Activated B cell treated with CpG ODN at 0.5 μM for 24 hours (primary cell): Measurements from ENCODE around the gene BMP2K. TPM values are rescaled to one million over a fixed set of nuclear protein-coding genes. Genes with fewer than 3 reads are reported as not detected.

ENCODE experiments used
- ATAC-seq: fragments of 200-7000 bp; cut with Tn5 transposase; one replicate; pipeline ENCODE4 v1.10.0; 2021; ENCODE audit warnings: low read depth, mild to moderate bottlenecking, moderate library complexity
- CTCF ChIA-PET: fragments of 350-600 bp; sonication (Branson Sonifier 250); formaldehyde crosslinking; loops from one replicate; lab custom pipeline; 2021; ENCODE audit warnings: antibody characterized with exemption; lab: Charles Lee
- POLR2A ChIA-PET: fragments of 350-600 bp; sonication (Branson Sonifier 250); formaldehyde crosslinking; loops from one replicate; lab custom pipeline; 2021; ENCODE audit warnings: antibody characterized with exemption; lab: Charles Lee
- DNase-seq: peaks from one replicate; pipeline ENCODE4 v3.0.0; 2022
- H3K27ac Mint-ChIP-seq: one replicate; pipeline ENCODE4 v1.8.0; 2020; ENCODE audit warnings: mixed read lengths
- H3K27me3 Mint-ChIP-seq: one replicate; pipeline ENCODE4 v1.8.0; 2021; ENCODE audit warnings: mixed read lengths
- H3K36me3 Mint-ChIP-seq: one replicate; pipeline ENCODE4 v1.8.0; 2021; ENCODE audit warnings: low read depth, mixed read lengths
- H3K4me1 Mint-ChIP-seq: one replicate; pipeline ENCODE4 v1.8.0; 2021; ENCODE audit warnings: mixed read lengths
- H3K4me3 Mint-ChIP-seq: one replicate; pipeline ENCODE4 v1.8.0; 2020; ENCODE audit warnings: mild to moderate bottlenecking, mixed read lengths
- H3K9me3 Mint-ChIP-seq: one replicate; pipeline ENCODE4 v1.8.0; 2020; ENCODE audit warnings: mixed read lengths
- intact Hi-C: fragments of 100-400 bp; cut with micrococcal nuclease; formaldehyde crosslinking; loops from one replicate; pipeline ENCODE4 v1.15.1; 2024
- total RNA-seq: library from RNA; stranded (reverse); gene quantifications from 2 replicates; pipeline ENCODE4 v1.2.3, GENCODE V29; 2022
- TF ChIP-seq, protein P1 (sequence below): fragments of 200-600 bp; IDR thresholded peaks from one replicate; pipeline ENCODE4 v1.8.0; 2022; ENCODE audit warnings: antibody characterized with exemption, mild to moderate bottlenecking

The BMP2K gene
- total RNA-seq, 1 donor from 2014 or later: 135 TPM

DNA sequence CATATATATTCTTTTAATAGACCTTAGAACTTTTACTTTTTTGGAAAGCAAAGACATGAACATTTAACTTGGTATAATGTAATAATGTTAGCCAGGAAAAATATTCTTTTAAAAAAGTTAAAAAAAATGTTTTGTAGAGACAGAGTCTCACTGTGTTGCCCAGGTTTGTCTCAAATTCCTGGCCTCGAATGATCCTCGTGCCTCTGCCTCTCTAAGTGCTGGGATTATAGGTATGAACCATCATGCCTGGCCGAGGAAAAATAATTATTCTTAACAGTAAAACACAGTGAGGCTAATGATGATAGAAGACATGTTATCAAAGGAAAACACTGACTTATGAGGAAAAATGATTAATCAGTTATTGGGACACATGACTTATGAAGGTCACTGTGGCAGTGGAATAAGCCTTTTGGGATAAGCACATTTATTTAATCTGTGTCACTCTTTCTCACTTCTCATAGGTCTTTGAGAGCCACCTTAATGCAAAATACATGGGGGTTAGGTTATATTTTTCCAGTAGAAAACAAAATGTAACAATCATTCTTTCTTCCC is 6.0 kb upstream of the BMP2K start:
- Mint-ChIP-seq H3K27ac (no peak overlapping the region), H3K4me1 (peaks cover 45% of the 10 kb centered on the region), H3K27me3 (no peaks in the 10 kb centered on the region), H3K4me3 (no peak overlapping the region), H3K9me3 (no peaks in the 10 kb centered on the region), H3K36me3 (peaks cover under 1% of the 10 kb centered on the region)
- TF ChIP-seq, protein P1, sequence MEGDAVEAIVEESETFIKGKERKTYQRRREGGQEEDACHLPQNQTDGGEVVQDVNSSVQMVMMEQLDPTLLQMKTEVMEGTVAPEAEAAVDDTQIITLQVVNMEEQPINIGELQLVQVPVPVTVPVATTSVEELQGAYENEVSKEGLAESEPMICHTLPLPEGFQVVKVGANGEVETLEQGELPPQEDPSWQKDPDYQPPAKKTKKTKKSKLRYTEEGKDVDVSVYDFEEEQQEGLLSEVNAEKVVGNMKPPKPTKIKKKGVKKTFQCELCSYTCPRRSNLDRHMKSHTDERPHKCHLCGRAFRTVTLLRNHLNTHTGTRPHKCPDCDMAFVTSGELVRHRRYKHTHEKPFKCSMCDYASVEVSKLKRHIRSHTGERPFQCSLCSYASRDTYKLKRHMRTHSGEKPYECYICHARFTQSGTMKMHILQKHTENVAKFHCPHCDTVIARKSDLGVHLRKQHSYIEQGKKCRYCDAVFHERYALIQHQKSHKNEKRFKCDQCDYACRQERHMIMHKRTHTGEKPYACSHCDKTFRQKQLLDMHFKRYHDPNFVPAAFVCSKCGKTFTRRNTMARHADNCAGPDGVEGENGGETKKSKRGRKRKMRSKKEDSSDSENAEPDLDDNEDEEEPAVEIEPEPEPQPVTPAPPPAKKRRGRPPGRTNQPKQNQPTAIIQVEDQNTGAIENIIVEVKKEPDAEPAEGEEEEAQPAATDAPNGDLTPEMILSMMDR: no peak
- intact Hi-C loops: loop anchor here (10.0 kb wide), 1 partner anchor 1305 kb away; the partner anchor contains the start of gene ANTXR2
- ATAC-seq (no peak), DNase-seq (no peak)
- POLR2A ChIA-PET: interaction anchor here (0.6 to 1.2 kb wide), 3 partner anchors 14 to 21 kb away, joined by 3 to 6 read pairs (median 5); no protein-coding TSS in a partner anchor
- CTCF ChIA-PET: interaction anchor here (1.8 kb wide), 1 partner anchor 126 kb away, joined by 6 read pairs; no protein-coding TSS in a partner anchor

DNA sequence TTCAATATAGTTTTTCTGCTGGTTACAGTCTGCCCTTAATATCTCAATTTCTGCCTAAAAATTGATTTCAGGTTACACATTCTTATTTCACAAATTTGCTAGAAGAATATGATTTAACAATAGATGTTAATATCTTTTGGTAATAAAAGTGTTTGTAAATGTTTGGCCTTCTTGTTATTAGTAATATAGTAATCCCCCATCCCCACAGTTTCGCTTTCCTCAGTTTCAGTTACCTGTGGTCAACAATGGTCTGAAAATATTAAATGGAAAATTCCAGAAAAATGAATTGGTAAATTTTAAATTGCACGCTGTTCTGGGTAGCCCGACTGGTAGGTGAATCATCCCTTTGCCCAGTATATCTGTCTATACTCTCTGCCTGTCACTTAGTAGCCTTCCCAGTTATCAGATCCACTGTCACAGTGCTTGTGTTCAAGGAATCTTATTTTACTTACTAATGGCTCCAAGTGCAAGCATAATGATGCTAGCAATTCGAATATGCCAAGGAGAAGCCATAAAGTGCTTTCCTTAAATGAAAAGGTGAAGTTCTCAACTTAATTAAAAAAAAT is 3.5 kb upstream of the BMP2K start:
- ATAC-seq (no peak), DNase-seq (no peak)
- TF ChIP-seq, protein P1: no peak
- ChIA-PET CTCF (no interaction called here), POLR2A (no interaction called here)
- intact Hi-C loops: loop anchor here (10.0 kb wide), 1 partner anchor 1302 kb away; the partner anchor contains the start of gene ANTXR2
- Mint-ChIP-seq H3K4me1 (peaks cover 28% of the 10 kb centered on the region), H3K4me3 (no peak overlapping the region), H3K9me3 (no peaks in the 10 kb centered on the region), H3K27ac (no peak overlapping the region), H3K27me3 (no peaks in the 10 kb centered on the region), H3K36me3 (peaks cover 9% of the 10 kb centered on the region)

DNA sequence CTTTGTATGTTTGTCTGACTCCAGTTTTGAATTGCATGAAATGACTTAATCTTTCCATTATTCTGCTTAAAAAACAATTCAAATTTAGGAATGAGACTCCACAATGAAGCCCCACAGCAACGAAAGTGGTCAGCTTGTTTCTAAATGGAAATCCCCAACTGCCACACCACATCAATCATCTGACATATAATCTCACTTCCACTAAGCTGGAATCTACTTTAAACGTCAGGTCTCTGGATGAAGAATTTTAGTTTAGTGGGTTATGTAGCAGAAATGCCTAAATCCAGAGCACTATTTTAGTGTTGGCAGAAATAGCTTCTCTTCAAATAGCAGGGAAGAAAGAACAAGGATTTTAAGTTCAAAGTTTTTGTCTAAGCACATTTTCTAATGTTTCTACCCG is 1.7 kb upstream of the BMP2K start:
- peaks cover 11% of the 10 kb centered on the region for H3K36me3 Mint-ChIP-seq
- intact Hi-C loops: loop anchor here (2.0 to 10.0 kb wide), 2 partner anchors 956 to 1300 kb away; partner anchors contain the start of genes ANTXR2 and CNOT6L
- no peaks in the 10 kb centered on the region for H3K9me3 Mint-ChIP-seq
- H3K4me1 Mint-ChIP-seq: peaks cover 22% of the 10 kb centered on the region
- peak overlapping the region; percentile 99 for H3K27ac Mint-ChIP-seq
- no peaks in the 10 kb centered on the region for H3K27me3 Mint-ChIP-seq
- ChIA-PET CTCF (interaction anchor here (0.5 to 2.0 kb wide), 3 partner anchors 95 to 161 kb away, joined by 3 to 8 read pairs (median 5); no protein-coding TSS in a partner anchor), POLR2A (interaction anchor here (0.7 to 7.6 kb wide), 9 partner anchors 8 to 161 kb away, joined by 3 to 102 read pairs (median 4); no protein-coding TSS in a partner anchor)
- DNase-seq: no peak
- TF ChIP-seq, protein P1: no peak
- peak overlapping the region; percentile 97 for H3K4me3 Mint-ChIP-seq
- no peak for ATAC-seq

DNA sequence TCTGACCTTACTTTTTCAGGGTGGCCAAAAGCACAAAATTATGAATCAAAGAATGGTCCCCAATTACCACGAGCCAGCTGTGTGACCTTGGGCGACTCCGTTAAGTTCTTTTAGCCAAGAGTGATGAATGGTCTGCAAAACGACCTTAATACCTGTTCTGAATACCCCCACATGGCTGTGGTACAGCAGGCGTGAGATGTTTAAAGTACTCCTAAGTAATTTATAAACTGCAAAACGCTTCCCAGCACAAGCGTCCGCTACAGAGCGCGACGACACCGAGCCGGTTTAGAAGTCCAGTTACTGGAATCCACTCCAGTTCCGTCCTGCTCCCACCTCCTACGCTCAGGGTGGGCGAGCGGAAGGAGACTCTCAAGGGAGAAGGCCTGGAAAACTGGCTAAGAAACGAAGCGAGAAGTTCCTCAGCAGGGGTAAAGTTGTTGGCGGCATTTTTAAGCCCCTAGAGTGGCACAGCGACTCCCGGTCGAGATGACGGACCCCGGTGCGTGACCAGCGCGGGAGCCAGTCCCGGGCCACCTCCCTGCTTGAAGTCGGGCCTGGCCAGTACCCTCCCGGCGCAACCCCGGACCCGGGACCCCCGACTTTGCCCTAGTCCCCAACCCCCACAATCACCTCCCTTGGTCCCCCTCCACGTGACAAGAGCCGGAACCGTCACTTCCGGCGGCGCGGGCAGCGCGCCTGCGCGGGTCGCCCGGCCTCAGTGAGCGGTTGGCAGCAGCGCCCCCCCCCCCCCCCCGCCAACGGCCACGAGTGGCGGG is 659 bp upstream of the BMP2K start:
- Mint-ChIP-seq H3K27me3 (no peaks in the 10 kb centered on the region), H3K27ac (peak overlapping the region; percentile 99), H3K4me1 (peaks cover 19% of the 10 kb centered on the region), H3K4me3 (peak overlapping the region; percentile 97), H3K9me3 (no peaks in the 10 kb centered on the region), H3K36me3 (peaks cover 11% of the 10 kb centered on the region)
- ChIA-PET CTCF (interaction anchor here (0.8 to 2.8 kb wide), 4 partner anchors 10 to 164 kb away, joined by 3 to 19 read pairs (median 6); no protein-coding TSS in a partner anchor), POLR2A (interaction anchor here (0.7 to 7.6 kb wide), 27 partner anchors 9 to 956 kb away, joined by 3 to 102 read pairs (median 10); no protein-coding TSS in a partner anchor)
- TF ChIP-seq, protein P1: no peak
- intact Hi-C loops: loop anchor here (1.0 to 10.0 kb wide), 11 partner anchors 9 to 1299 kb away; partner anchors contain the start of genes ANTXR2, CNOT6L and MRPL1
- ATAC-seq: peak; percentile 60
- no peak for DNase-seq
